ENCODE results near the gene LTF.
"Not testable (repeated sequence)": the region's sequence is repeated elsewhere in the genome, so short reads cannot be mapped to it uniquely, and the experiment has no call there.

LTF gene

DNA sequence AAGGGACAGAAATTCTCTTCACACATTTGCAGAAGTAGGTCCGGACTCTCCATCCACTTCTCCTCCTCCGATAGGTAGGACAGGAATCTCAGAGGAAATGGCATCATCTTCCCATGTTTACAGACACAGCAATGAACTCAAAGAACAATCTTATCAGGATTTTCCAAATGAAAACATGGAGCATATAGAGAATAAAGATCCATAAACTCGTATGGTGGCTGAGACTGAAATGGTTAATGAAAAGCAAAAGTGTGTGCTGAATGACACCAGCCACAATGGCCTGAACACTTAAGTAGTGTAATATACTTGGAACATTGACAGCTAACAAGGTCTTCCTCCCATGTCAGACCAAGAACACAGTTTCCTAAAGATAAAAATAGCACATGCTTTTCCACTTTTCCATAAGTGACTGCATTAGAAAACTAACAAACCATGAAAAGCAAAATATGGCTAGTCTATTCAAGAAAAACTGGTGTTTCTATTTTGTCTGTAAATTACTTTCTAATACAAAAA lies 51.9 kb downstream of the LTF start:
- no peak for DNase-seq (ENCODE audit: low read depth)

DNA sequence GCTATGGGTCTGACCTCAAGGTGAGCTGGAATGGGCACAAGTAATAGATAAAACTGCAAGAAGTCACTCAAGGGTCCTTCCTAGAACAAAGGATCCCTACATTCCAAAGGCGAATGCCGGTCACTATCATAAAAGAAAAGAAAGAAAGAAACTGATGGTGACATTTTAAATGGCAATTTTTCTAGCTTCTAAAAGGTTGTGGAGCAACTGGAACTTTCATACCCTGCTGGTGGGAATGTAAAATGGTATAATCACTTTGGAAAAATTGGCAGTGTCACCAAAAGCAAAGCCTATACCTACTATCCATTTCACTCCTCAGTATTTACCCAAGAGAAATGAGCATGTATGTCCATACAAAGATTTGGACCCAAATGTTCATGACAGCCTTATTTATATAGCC lies 53.4 kb downstream of the LTF start:
- DNase-seq (ENCODE audit: low read depth), result no peak

- no peak for DNase-seq (ENCODE audit: low read depth)
Measured at GRCh38 chr3:46410669-46411068, 54.0 kb downstream of the LTF start.

- DNase-seq (ENCODE audit: low read depth), result no peak
Measured at GRCh38 chr3:46409739-46410489, 54.8 kb downstream of the LTF start.

DNA sequence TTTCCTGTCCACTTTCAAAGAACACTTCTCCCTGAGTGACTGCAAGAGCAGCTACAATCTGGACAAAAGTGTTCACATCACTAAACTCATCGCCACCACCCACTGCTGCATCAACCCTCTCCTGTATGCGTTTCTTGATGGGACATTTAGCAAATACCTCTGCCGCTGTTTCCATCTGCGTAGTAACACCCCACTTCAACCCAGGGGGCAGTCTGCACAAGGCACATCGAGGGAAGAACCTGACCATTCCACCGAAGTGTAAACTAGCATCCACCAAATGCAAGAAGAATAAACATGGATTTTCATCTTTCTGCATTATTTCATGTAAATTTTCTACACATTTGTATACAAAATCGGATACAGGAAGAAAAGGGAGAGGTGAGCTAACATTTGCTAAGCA lies 55.9 kb downstream of the LTF start:
- no peak for DNase-seq (ENCODE audit: low read depth)

- no peak for DNase-seq (ENCODE audit: low read depth)
Measured at GRCh38 chr3:46407970-46408369, 56.7 kb downstream of the LTF start.

DNA sequence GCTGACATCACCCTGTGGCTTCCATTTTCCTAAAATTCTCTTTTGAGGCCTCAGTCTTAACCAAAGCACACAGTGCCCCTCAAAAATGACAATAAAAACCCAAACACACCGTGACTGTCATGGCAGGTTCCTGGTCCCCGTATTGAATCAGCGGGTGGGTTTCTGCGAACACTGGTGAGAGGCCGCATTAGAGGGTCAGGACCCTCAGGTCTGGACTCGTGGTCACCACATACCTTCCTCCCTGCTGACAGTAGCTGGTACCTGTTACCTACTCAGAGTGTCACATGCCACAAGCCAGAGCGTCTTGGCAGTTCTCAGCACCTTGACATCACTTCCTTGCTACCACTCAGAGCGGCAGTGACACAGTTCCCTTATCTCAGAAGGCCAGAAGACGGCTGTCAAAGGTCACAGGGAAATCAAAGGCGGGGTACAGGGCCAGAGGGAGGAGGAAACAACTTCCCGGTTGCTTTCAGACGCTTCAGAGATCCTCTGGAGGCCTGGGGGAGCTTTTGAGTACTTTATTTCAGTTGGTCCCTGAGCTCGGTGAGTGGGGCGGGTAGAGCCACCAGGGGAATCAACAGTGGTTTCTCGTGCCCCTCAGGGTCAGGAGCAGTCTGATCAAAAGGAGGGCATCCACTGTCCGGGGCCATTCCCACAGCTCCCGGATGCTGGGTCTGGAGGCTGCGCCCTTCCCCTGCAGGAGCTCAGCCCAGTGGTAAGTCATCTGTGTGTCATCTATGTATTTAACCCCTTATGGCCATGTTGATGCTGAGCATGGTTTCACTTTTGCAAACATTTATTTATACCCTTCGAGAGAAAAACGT lies 57.7 kb downstream of the LTF start, which contains the start of the genes CCR5AS and CCRL2:
Gene CCR5AS, minus strand, starts transcription at position 279 of the 824 bp plus-strand sequence.
Gene CCRL2, plus strand, starts transcription at position 472 of the 824 bp plus-strand sequence. CDS start 821 bp downstream, outside the sequence.
- DNase-seq (ENCODE audit: low read depth), result peak; percentile 18

- DNase-seq (ENCODE audit: low read depth), result no peak
Measured at GRCh38 chr3:46406443-46406787, 58.3 kb downstream of the LTF start.

- no peak for DNase-seq (ENCODE audit: low read depth)
Measured at GRCh38 chr3:46405301-46406019, 59.2 kb downstream of the LTF start.

GRCh38 chr3:46402902-46403301 lies 61.8 kb downstream of the LTF start:
- DNase-seq (ENCODE audit: low read depth), result not testable (repeated sequence)

GRCh38 chr3:46401579-46401978 lies 63.1 kb downstream of the LTF start:
- no peak for DNase-seq (ENCODE audit: low read depth)

- DNase-seq (ENCODE audit: low read depth), result no peak
Measured at GRCh38 chr3:46400846-46401245, 63.9 kb downstream of the LTF start.

DNA sequence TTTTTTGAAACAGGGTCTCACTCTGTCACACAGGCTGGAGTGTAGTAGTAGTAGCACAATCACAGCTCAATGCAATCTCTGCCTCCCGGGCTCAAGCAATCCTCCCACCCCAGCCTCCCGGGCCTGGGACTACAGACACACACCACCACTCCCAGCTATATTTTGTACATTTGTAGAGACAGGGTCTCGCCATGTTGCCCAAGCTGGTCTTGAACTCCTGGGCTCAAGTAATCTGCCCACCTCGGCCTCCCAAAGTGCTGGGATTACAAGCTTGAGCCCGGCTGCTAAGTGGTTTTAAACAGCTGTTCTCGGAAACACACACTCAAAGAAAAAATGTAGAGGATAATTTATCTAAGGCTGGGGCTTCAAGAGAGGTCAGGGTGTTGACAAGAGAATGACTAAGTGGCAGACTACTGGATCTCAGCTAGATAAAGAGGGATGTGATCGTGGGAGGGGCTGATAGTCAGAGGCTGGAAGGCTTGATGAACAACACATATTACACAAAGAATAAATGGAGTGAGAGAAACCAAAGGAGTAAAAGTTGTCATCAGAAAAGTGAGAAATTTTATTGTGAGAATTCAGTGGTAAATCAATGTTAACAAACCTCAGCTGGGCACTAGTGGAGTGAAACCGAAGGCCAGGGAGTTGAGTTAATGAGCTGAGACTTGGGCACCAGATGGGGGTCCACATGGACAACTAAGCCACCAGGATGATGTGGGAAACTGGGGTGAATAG lies 64.5 kb downstream of the LTF start:
- DNase-seq (ENCODE audit: low read depth), result no peak

- DNase-seq (ENCODE audit: low read depth), result no peak
Measured at GRCh38 chr3:46399557-46399956, 65.1 kb downstream of the LTF start.

DNA sequence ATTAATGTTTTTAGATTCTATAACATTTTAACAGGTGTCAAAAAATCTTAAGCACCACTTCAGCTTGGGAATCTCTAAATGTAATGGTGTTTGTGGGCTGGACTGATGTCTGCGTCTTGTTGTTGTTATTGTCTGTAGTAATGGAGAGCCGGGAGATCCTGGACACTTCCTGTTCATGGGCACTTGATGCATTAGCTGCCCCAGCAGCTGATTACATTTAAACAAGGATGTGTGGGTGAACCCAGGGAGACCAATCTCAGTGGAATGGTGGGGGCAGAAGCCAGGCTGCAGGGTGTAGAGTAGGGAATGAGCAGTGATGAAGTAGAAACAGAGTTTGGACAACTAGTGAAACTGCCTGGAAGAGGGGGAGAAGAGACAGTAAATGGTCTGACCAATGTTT lies 65.6 kb downstream of the LTF start:
- DNase-seq (ENCODE audit: low read depth), result no peak

GRCh38 chr3:46398186-46398955 lies 66.3 kb downstream of the LTF start:
- no peak for DNase-seq (ENCODE audit: low read depth)

DNA sequence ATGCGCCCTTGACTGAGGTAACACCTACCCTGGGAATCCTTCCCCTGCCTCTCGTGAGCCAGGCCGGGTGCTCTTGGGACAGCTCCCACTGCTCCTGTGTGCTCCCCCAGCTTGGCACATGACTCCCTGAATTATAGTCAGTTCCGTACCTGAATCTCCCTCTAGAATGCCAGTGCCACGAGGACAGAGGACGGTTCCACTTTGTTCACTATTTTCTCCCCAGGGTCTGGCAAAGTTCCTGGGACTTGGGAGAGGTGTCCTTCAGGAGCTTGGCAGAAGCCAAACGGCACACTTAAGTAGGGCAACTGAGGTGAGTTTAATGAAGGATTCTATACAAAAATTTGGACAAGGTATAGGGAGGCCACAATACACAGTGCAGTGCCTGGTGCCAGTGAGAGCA lies 67.6 kb downstream of the LTF start:
- no peak for DNase-seq (ENCODE audit: low read depth)

DNA sequence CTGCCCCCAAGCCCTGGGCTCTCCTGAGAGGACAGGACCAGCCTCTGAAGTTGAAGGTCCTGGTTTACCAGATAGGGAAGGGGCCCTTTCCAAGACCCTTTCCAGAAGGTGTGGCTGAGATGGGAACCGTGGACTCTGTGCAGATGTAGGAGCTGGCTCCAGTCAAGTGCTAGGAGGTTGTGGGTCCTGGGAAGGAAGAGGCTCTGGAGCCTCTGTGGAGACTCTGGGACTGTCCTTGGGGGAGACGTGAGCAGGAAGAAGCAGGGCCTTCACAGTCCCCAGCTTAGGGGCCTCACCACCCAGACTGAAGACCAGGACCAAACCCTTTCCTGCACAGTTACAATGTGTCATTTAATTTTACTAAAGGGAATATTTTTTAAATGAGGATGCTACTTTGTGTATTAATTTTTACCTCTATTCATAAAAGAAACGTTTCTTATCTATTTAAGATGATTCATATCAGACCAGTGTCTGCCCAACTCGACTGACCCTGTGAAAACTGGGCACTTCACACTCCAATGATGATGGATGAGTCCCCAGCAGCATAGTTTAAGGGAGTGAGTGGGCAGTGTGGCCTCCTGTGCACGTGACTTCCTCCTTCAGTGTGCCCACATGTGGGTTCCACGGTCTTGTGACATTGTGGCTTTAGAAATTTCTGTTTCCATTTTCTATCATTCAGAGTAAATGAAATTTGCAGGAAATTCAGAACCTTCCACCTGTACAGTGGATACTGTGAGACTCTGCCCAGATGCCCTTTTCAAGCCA lies 68.8 kb downstream of the LTF start:
- no peak for DNase-seq (ENCODE audit: low read depth)

- no peak for DNase-seq (ENCODE audit: low read depth)
Measured at GRCh38 chr3:46395210-46395661, 69.5 kb downstream of the LTF start.
